ENCODE data around the gene CCT6B.
A peak's percentile ranks its signal among the peaks of the same experiment; 100 is the strongest.

Gene CCT6B

GRCh38 chr17:34895383-34895782 is 65.9 kb downstream of the CCT6B start:
- DNase-seq, result no peak
- intact Hi-C loops (cut with DNase I), result loop anchor here (10.0 kb wide), 2 partner anchors 301 to 471 kb away; no protein-coding TSS in a partner anchor

DNA sequence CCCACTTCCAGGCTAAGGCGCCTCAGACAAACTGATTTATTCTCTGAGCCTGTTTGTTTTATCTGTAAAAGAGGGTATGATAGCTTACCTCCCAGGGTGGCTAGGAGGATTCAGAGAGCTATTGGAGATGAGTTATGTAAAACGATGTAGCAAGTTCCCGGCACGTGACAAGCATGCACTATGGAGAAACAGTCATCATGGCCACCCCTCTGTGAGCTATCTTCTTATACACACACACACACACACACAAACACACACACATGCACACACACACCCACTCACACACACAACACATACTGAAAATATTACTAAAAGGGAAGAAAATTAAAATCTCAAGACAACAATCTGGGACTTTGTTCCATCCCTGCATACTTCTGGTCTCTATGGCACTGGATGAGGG is 66.3 kb downstream of the CCT6B start:
- intact Hi-C loops (cut with DNase I), result loop anchor here (5.0 to 10.0 kb wide), 3 partner anchors 300 to 470 kb away; no protein-coding TSS in a partner anchor
- DNase-seq, result no peak

GRCh38 chr17:34892461-34893249 is 68.6 kb downstream of the CCT6B start:
- intact Hi-C loops (cut with DNase I), result loop anchor here (5.0 to 10.0 kb wide), 3 partner anchors 298 to 468 kb away; no protein-coding TSS in a partner anchor
- peak in 7 of 10 donors; percentile 30 to 89 (median 53) for DNase-seq

GRCh38 chr17:34886831-34887230 is 74.4 kb downstream of the CCT6B start:
- intact Hi-C loops (cut with DNase I), result no loop called here

DNA sequence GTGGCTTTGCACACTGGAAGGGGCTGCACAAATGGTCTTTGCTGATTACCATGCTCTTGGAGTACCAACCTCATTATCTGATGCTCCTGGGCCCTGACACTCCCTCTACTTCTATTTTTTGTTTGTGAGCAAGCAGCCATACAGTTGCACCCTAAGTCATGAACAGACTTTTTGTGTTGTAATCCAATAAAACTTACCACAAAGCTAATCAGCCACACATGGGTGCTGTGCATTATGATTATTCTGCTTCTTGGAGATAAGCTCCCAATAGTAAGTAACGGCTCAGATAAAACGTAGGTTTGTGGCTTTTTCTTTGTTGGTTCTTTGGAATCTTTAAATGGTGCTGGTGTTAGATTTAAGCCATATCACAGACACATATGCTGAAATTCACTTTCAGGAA is 76.2 kb downstream of the CCT6B start:
- no peak for DNase-seq
- intact Hi-C loops (cut with DNase I), result no loop called here

More at GRCh38 chr17:34886831-34887230, 74.4 kb downstream of the CCT6B start:
- no peak for DNase-seq

DNA sequence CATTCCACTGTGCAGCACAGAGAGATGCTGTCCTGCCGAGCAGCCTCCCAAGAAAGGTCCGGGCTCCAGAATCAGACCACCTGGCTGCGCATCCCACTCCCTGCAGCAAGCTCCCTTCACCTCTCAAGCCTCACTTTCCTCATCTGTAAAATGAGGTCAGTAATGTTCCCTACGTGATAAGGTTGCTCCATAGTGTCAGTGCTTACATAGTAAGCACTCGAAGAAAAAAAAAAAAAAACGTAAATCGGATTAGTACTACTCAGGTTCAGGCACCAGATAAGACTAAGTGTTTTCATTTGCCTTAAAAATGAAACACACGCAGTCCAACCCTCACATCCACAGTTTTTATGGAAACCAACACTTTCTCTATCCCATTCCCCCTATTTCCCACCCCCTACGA is 76.7 kb downstream of the CCT6B start:
- intact Hi-C loops (cut with DNase I), result no loop called here
- DNase-seq, result no peak

DNA sequence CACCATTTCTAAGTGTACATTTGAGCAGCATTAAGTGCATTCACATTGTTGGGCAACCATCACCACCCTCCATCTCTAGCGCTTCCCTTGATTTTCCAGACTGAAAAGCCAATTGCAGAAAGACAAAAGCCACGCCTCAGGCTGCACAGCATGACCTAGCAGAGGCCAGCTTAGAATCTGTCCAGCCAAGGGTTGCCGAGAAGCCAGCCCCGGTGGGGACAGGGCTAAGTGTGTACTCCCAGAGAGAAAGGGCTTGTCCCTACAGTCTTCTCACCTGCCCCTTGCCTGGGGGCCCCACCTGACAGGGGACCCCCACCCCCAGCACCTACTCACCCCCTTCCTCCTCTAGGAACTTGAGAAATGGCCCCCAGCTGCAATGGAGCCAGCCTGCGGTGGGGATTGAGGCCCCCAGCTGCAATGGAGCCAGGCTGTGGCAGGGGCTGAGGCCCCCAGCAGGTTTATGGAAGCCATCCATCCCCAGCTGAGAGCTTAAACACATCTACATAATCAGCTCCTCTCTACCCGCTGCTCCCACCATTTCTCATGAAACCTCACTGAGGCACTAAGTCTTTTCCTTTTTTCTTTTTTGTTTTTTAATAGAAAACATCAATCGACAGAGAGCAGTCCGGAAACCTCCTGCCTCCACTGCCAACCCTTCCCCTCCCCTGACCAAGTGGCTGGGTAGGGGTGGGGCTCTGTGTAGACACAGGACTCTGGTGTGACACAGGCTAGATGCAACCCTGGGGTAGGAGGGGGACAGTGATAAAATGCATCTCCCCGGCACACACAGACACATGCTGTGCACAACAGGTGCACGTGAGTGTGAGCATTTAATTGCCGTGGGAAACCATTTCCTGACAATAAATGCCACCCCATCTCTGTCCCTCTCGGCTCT is 77.9 kb downstream of the CCT6B start:
- intact Hi-C loops (cut with DNase I), result no loop called here
- no peak for DNase-seq

DNA sequence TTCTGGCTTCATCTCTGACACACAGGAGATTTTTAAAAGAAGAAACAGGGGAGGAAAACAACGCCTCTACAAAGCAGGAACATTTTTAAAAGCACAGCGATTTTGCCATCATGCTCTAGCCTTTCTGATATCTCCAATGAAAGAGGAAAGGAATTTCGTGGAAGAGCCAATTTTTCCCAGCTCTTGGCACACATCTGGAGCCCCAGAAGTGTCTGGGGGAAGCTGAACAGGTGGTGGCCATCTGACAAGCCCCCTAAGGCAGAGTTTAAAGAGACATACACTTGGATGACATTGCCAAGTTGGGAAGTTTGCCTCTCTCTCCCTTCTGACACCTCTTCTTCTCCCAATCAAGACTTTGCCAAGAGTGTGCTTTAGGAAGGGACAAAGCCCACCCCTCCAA is 82.1 kb downstream of the CCT6B start:
- intact Hi-C loops (cut with DNase I), result loop anchor here (10.0 kb wide), 1 partner anchor 124 kb away; no protein-coding TSS in a partner anchor
- DNase-seq, result no peak

Data from posterior cingulate gyrus (tissue), 11 donors.